ENCODE measurements around the gene DKK1.

DNA sequence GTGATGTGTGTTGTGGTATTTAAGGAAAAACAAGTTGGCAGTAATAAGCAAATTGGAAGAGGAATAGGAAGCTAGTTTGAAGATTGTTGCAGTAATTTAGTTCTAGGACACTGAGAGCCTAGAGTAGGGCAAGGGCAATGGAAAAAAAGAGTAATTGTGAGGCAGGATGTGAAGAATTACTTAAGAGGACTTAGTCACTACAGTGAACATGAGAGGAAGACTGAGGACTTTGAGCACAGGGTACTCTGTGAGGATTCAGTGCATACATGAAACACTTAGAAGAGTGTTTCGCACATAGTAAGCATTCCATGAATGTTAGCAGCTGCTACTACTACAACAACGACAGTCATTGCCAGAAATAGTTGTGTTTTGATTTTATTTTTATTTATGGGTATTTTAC is 30.9 kb upstream of the DKK1 start:
- TF ChIP-seq POLR2AphosphoS5 (IDR thresholded peaks at IDR 0.05) (no peak), POLR2A (IDR thresholded peaks at IDR 0.05) (no peak)
- TF ChIP-seq, protein P1, sequence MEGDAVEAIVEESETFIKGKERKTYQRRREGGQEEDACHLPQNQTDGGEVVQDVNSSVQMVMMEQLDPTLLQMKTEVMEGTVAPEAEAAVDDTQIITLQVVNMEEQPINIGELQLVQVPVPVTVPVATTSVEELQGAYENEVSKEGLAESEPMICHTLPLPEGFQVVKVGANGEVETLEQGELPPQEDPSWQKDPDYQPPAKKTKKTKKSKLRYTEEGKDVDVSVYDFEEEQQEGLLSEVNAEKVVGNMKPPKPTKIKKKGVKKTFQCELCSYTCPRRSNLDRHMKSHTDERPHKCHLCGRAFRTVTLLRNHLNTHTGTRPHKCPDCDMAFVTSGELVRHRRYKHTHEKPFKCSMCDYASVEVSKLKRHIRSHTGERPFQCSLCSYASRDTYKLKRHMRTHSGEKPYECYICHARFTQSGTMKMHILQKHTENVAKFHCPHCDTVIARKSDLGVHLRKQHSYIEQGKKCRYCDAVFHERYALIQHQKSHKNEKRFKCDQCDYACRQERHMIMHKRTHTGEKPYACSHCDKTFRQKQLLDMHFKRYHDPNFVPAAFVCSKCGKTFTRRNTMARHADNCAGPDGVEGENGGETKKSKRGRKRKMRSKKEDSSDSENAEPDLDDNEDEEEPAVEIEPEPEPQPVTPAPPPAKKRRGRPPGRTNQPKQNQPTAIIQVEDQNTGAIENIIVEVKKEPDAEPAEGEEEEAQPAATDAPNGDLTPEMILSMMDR (IDR thresholded peaks at IDR 0.05) = no peak

Data from suprapubic skin (tissue), 4 donors.